KOPT-K1 (cell line): ENCODE data around the gene HTT.
"Not testable (repeated sequence)": the region's sequence is repeated elsewhere in the genome, so short reads cannot be mapped to it uniquely, and the experiment has no call there.

Experiments
- H3K27ac ChIP-seq: fragments of 200-600 bp; sonication (generic); 2 replicates; pipeline ENCODE4 v1.5.1; 2016; ENCODE audit warnings: antibody characterized with exemption, mild to moderate bottlenecking, low read depth, low read length; ENCODE audit not compliant: poor library complexity, severe bottlenecking
- H3K36me3 ChIP-seq: fragments of 200-600 bp; sonication (generic); 2 replicates; pipeline ENCODE4 v1.5.1; 2017; ENCODE audit warnings: antibody characterized with exemption, mild to moderate bottlenecking, low read length, moderate library complexity; ENCODE audit not compliant: insufficient read depth
- H3K9me3 ChIP-seq: fragments of 200-600 bp; sonication (generic); 2 replicates; pipeline ENCODE4 v1.5.1; 2017; ENCODE audit warnings: antibody characterized with exemption, low read length, mild to moderate bottlenecking; ENCODE audit not compliant: insufficient read depth, poor library complexity, severe bottlenecking

Gene HTT

GRCh38 chr4:3087115-3087797, 12.8 kb downstream of the HTT start:
- H3K27ac ChIP-seq, result no peak overlapping the region
- no peaks in the 10 kb centered on the region for H3K9me3 ChIP-seq
- peaks cover 36% of the 10 kb centered on the region for H3K36me3 ChIP-seq

GRCh38 chr4:3091464-3091863, 17.0 kb downstream of the HTT start:
- Histone ChIP-seq H3K9me3 (no peaks in the 10 kb centered on the region), H3K27ac (no peak overlapping the region), H3K36me3 (peaks cover 64% of the 10 kb centered on the region)

GRCh38 chr4:3094701-3095100, 20.2 kb downstream of the HTT start:
- not testable (repeated sequence) for H3K9me3 ChIP-seq, H3K27ac ChIP-seq

GRCh38 chr4:3096202-3096601, 21.7 kb downstream of the HTT start:
- H3K27ac ChIP-seq, result no peak overlapping the region
- H3K36me3 ChIP-seq, result peaks cover 58% of the 10 kb centered on the region

More at GRCh38 chr4:3094701-3095100, 20.2 kb downstream of the HTT start:
- peaks cover 51% of the 10 kb centered on the region for H3K36me3 ChIP-seq

GRCh38 chr4:3098346-3098745, 23.9 kb downstream of the HTT start:
- H3K9me3 ChIP-seq, result no peaks in the 10 kb centered on the region
- no peak overlapping the region for H3K27ac ChIP-seq
- H3K36me3 ChIP-seq, result peaks cover 62% of the 10 kb centered on the region

More at GRCh38 chr4:3096202-3096601, 21.7 kb downstream of the HTT start:
- H3K9me3 ChIP-seq, result no peaks in the 10 kb centered on the region

GRCh38 chr4:3106339-3107186, 32.1 kb downstream of the HTT start:
- no peak overlapping the region for H3K27ac ChIP-seq
- no peaks in the 10 kb centered on the region for H3K9me3 ChIP-seq
- H3K36me3 ChIP-seq, result peaks cover 82% of the 10 kb centered on the region

GRCh38 chr4:3107271-3107670, 32.8 kb downstream of the HTT start:
- no peak overlapping the region for H3K27ac ChIP-seq
- H3K36me3 ChIP-seq, result peaks cover 82% of the 10 kb centered on the region
- H3K9me3 ChIP-seq, result no peaks in the 10 kb centered on the region

- Histone ChIP-seq H3K36me3 (peaks cover 82% of the 10 kb centered on the region), H3K27ac (no peak overlapping the region), H3K9me3 (no peaks in the 10 kb centered on the region)
Observed at GRCh38 chr4:3107691-3108121, 33.2 kb downstream of the HTT start.

GRCh38 chr4:3108211-3108610, 33.7 kb downstream of the HTT start:
- Histone ChIP-seq H3K27ac (no peak overlapping the region), H3K36me3 (peaks cover 86% of the 10 kb centered on the region)

GRCh38 chr4:3111461-3111860, 37.0 kb downstream of the HTT start:
- Histone ChIP-seq H3K36me3 (peaks cover 96% of the 10 kb centered on the region), H3K27ac (no peak overlapping the region), H3K9me3 (no peaks in the 10 kb centered on the region)

More at GRCh38 chr4:3108211-3108610, 33.7 kb downstream of the HTT start:
- no peaks in the 10 kb centered on the region for H3K9me3 ChIP-seq

- H3K36me3 ChIP-seq, result peaks cover 96% of the 10 kb centered on the region
- H3K9me3 ChIP-seq, result no peaks in the 10 kb centered on the region
- no peak overlapping the region for H3K27ac ChIP-seq
Observed at GRCh38 chr4:3112201-3112600, 37.7 kb downstream of the HTT start.

GRCh38 chr4:3112609-3113469, 38.4 kb downstream of the HTT start:
- Histone ChIP-seq H3K9me3 (no peaks in the 10 kb centered on the region), H3K36me3 (peaks cover 96% of the 10 kb centered on the region), H3K27ac (no peak overlapping the region)

- Histone ChIP-seq H3K36me3 (peaks cover 96% of the 10 kb centered on the region), H3K9me3 (no peaks in the 10 kb centered on the region), H3K27ac (no peak overlapping the region)
Observed at GRCh38 chr4:3114377-3114776, 39.9 kb downstream of the HTT start.

- Histone ChIP-seq H3K9me3 (no peaks in the 10 kb centered on the region), H3K36me3 (peaks cover 95% of the 10 kb centered on the region), H3K27ac (no peak overlapping the region)
Observed at GRCh38 chr4:3115637-3116270, 41.3 kb downstream of the HTT start.
